HG03060 (cell line): ENCODE data around the gene GPRC5A.
A peak's percentile ranks its signal among the peaks of the same experiment; 100 is the strongest.

ENCODE experiments used
- ATAC-seq: cut with Tn5 transposase; IDR thresholded peaks from one replicate; pipeline ENCODE4 v1.9.1; 2021; ENCODE audit warnings: low read depth, moderate number of reproducible peaks; ENCODE audit not compliant: unreplicated experiment

GPRC5A gene

DNA sequence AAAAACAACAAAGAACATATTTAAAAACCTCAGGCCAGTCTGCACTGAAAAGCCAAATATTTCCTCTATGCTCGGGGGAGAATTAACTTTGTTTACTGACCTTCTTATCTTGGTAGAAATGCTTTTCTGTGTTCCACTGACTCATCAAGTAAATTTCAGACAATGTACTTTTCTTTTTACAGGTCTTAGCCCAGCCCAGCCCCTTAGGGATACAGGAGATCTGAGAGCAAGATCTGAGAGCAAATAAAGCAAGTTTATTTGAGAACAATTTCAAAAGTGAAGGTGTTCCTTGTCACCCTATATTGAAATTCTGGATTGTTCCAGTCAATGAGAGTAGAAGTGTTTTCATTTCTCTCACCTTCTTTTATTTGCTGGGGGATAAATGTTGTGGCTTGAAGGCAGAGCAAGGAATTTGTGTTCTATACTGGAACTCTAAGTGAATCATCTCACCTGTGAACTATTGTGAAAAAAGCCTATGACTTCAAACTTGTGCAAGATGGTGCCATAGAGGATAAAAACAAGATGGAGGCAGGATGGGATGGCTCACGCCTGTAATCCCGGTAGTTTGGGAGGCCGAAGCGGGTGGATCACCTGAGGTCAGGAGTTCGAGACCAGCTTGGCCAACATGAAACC is 7.9 kb upstream of the GPRC5A start:
- no peak for ATAC-seq

DNA sequence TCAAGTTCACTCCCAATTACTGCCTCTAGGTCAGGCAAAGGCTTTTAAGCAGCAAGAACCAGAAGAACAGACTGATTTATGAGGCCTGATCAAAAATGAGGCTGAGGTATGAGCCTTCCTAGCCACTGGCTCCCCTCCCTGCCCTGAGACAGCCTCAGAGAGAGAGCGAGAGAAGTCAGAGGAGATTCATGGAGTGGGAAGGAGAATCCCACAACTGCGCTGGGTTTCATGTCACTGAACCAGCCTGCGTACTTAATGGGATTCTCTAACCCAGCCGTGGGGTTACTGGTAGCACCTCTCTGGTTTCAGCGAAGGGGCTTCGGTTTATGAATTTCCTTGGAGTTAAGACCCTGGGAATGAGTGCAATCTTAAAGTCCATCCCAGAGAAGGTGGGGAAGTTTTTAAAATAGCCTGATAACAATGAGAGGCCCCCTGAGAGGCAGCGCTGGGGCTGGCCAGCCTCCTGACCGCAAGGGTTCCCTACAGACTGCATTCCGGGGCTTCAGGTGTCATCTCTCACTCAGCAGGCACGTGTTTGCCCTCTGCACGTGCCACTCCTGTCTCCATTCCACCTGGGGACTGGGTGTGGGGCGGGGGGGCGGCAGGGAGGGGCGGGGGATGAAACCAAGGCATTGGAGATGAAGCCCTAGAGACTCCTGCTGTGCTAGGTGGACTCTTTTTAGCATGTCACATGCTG is 6.1 kb upstream of the GPRC5A start:
- ATAC-seq = no peak

DNA sequence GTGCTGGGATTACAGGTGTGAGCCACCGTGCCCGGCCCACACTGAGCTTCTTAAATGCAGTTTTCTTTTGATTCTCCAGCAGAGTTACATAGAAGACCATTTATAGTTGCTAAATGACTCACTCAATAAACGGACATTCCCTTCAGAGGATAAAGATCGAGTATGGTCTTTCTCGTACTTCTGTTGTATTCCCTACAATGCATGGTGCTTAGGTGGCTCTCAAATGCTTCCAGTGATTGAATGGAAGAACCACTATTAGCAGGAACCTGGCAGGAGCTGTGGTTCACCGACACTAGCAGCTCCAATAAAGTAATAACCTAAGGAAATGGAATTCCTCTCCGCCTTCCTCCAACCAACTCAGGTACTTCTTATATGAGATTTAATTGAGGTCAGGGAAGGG is 3.9 kb upstream of the GPRC5A start:
- no peak for ATAC-seq

DNA sequence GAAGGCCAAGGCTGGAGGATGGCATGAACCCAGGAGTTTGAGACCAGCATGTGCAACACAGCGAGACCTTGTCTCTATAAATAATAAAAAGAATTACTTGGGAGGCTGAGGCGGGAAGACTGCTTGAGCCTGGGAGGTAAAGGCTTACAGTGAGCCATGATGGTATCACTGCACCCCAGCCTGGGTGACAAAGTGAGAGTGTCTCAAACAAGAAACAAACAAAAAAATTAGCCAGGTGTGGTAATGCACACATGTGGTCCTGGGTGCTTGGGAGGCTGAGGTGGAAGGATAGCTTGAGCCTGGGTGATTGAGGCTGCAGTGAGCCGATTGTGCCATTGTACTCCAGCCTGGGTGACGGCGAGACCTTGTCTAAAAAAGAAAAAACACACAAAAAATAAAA is 1.7 kb upstream of the GPRC5A start:
- no peak for ATAC-seq

GRCh38 chr12:12890543-12891079 is 751 bp upstream of the GPRC5A start:
- no peak for ATAC-seq

DNA sequence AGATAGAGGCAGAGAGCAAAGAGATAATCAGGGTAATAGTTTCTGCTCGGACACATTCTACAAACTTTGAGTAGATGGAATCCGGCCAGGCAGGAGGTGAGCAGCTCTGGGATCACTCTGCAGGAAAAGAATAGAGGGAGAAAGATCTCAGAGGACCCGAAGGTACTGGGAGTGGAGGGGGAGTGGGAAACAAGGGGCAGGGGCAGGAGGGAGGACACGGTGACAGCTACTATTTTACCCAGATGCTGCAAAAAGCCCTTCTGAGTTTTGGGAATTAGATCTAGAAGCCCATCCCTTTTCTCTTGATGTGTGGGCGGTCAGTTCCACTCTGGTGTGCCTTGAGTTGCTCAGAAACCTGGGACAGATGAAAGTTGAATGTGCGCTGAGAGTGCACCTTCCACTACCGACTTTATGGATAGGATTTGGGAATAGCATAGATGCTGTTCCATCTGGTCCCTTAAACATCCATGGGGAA is 556 bp downstream of the GPRC5A start:
- no peak for ATAC-seq

- no peak for ATAC-seq
Measured at GRCh38 chr12:12892681-12893141, 1.3 kb downstream of the GPRC5A start.

GRCh38 chr12:12893438-12893837 is 2.1 kb downstream of the GPRC5A start:
- no peak for ATAC-seq

DNA sequence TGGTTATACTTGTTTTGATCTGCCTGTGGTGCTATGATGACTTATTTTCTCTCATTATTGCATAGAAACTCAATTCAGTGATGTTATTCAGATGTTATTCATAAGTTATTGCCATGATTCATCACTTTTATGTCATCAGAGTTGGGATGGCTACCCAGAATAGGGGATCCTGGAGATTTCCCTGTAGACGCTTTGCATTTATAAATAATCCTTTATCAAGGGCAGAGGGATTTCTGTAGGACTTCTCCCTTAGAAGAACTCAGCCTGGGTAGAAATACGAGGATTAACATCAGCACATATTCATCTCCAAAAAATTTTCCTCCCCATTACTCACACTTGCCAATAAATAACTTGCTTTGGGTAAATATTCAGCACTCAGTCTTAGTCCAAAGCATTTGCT is 4.9 kb downstream of the GPRC5A start:
- no peak for ATAC-seq

GRCh38 chr12:12897302-12897701 is 5.9 kb downstream of the GPRC5A start:
- no peak for ATAC-seq

- no peak for ATAC-seq
Measured at GRCh38 chr12:12898136-12898717, 6.9 kb downstream of the GPRC5A start.

- no peak for ATAC-seq
Measured at GRCh38 chr12:12898911-12899511, 7.6 kb downstream of the GPRC5A start.

DNA sequence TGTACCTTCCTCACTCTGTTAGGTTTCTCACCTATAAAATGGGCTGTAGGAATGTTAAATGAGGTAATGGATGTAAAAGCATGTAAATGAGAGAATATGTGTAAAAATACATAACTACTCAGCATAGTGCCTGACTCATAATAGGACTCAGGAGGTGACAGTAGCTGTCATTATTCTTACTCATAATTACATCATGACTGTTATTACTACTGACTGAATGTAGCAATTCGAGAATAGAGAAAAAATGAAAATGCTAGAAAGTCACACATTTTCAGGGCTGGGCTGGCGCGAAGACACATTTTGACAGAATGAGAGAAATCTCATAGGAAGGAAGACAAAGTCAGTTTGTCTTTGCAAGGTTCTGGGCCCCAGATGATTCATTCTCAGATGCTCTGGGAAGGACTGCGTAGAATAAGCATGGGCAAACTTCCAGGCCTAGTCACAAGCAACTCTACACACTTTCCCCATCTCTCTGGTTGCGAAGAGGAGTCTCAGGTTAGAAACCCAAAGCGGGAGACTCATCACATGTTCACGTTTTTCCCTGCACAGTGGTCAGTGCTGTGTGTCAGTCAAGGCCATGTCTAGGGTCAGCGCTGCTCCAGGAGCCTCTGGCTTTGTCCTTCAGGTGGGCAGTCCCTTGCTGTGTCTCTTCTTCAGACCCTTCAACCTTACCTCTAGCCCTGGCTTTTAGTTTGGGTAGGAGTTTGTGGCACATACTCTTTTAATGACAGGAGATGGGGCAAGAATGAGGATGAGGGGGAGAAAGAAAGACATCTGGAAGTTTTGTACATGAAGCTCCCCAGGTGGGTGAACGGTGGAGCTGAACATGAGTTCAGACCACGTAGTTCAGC is 8.4 kb downstream of the GPRC5A start:
- peak; percentile 79 for ATAC-seq

DNA sequence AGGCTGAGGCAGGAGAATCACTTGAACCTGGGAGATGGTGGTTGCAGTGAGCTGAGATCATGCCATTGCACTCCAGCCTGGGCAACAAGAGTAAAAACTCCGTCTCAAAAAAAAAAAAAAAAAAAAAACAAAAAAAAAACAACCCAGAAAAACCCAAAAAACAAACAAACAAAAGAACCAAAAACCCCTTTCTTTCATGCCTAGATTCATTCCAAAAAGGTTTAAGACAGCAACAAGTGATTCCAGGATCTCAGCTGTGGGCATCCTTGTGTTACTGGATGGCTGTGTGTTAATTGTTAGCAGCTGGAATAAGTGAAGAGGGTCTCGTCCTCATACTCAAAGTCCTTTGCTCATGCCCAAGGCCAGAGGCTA is 9.4 kb downstream of the GPRC5A start:
- ATAC-seq = no peak

- ATAC-seq = no peak
Measured at GRCh38 chr12:12901158-12901791, 9.9 kb downstream of the GPRC5A start.

GRCh38 chr12:12902036-12902435 is 10.7 kb downstream of the GPRC5A start:
- no peak for ATAC-seq

- ATAC-seq = no peak
Measured at GRCh38 chr12:12903642-12904609, 12.6 kb downstream of the GPRC5A start.

DNA sequence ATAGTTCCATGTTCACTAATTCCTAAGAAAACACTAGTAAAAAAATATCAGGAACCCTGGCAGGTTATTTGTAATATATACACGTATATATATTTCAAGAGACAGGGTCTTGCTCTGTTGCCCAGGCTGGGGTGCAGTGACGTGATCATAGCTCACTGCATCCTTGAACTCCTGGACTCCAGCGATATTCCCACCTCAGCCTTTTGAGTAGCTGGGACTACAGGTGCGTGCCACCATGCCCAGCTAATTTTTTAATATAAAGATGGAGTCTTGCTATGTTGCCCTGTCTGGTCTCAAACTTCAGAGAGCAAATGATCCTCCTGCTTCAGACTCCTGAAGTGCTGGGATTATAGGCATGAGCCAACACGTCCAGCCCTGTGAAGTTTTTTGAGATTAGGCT is 16.2 kb downstream of the GPRC5A start:
- no peak for ATAC-seq

DNA sequence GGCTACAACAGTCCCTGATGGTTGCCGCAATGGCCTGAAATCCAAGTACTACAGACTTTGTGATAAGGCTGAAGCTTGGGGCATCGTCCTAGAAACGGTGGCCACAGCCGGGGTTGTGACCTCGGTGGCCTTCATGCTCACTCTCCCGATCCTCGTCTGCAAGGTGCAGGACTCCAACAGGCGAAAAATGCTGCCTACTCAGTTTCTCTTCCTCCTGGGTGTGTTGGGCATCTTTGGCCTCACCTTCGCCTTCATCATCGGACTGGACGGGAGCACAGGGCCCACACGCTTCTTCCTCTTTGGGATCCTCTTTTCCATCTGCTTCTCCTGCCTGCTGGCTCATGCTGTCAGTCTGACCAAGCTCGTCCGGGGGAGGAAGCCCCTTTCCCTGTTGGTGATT is 16.9 kb downstream of the GPRC5A start:
- ATAC-seq = no peak
